Thoracic aorta (tissue), 2 donors: ENCODE measurements around the gene E2F4. TPM values are rescaled to one million over a fixed set of nuclear protein-coding genes. Genes with fewer than 3 reads are reported as not detected.
A peak's percentile ranks its signal among the peaks of the same experiment; 100 is the strongest.

Experiments
- ATAC-seq: fragments of 150-250 bp; one replicate; pipeline ENCODE4 v1.8.0; 2017; ENCODE audit warnings: low read depth; ENCODE audit not compliant: insufficient number of reproducible peaks, low FRiP score
- DNase-seq: peaks from one replicate; pipeline ENCODE4 v3.0.0-alpha.2; 2020; ENCODE audit warnings: low spot score
- H3K27ac ChIP-seq, 2 donors: fragments of 200-600 bp; sonication (generic); 1 replicate in 1 of 2; 2 replicates in 1 of 2; pipeline ENCODE4 v1.5.1; 2016; ENCODE audit warnings: mild to moderate bottlenecking in 2 of 2, moderate library complexity in 2 of 2
- H3K27me3 ChIP-seq: fragments of 200-600 bp; sonication (generic); replicated peaks from 2 replicates; pipeline ENCODE4 v1.6.0; 2016; ENCODE audit warnings: mild to moderate bottlenecking; ENCODE audit not compliant: insufficient read depth
- H3K36me3 ChIP-seq: fragments of 200-600 bp; sonication (generic); one replicate; pipeline ENCODE4 v1.5.1; 2016
- H3K4me1 ChIP-seq, 2 donors: fragments of 200-600 bp; sonication (generic); 1 replicate in 1 of 2; 2 replicates in 1 of 2; pipeline versions ENCODE4 v1.5.1 to v1.6.0; 2016; ENCODE audit warnings: low read depth in 2 of 2, mild to moderate bottlenecking in 1 of 2; ENCODE audit not compliant: control insufficient read depth in 1 of 2
- H3K4me3 ChIP-seq: fragments of 200-600 bp; sonication (generic); 2 replicates; pipeline ENCODE4 v1.5.1; 2016; ENCODE audit warnings: mild to moderate bottlenecking
- H3K9me3 ChIP-seq: fragments of 200-600 bp; sonication (generic); 2 replicates; pipeline ENCODE4 v1.5.1; 2016
- total RNA-seq, 2 donors: library from RNA; depleted of rRNA; stranded (reverse); fragments of >200 nt; gene quantifications; one replicate each; pipeline versions ENCODE4 v1.1.0 to v1.2.3, GENCODE V29; 2016
- TF ChIP-seq, protein P1 (sequence below): fragments of 200-600 bp; sonication (generic); IDR thresholded peaks from one replicate; pipeline ENCODE4 v1.5.1; 2019; ENCODE audit warnings: antibody characterized with exemption

E2F4 gene
- total RNA-seq, 2 donors from 2014 or later: 96.4 to 120 TPM

DNA sequence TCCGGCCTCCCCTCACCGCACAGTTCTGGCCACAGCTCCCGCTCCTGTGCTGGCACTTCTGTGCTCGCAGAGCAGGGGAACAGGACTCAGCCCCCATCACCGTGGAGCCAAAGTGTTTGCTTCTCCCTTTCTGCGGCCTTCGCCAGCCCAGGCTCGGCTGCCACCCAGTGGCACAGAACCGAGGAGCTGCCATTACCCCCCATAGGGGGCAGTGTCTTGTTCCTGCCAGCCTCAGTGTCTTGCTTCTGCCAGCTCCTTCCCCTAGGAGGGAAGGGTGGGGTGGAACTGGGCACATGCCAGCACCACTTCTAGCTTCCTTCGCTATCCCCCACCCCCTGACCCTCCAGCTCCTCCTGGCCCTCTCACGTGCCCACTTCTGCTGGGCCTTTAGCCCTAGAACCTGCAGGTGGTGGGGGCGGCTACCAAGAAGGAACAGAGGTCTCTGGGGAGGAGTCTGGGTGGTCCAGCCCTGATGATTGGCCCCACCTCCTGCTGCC is 6.3 kb downstream of the E2F4 start:
- Histone ChIP-seq H3K36me3 (peaks cover 47% of the 10 kb centered on the region), H3K9me3 (no peaks in the 10 kb centered on the region), H3K4me1 (peaks cover 6 to 22% of the 10 kb centered on the region in 2 donors), H3K27ac (no peak overlapping the region), H3K27me3 (no peaks in the 10 kb centered on the region), H3K4me3 (no peak overlapping the region)
- no peak for DNase-seq
- ATAC-seq: no peak
- TF ChIP-seq, protein P1, sequence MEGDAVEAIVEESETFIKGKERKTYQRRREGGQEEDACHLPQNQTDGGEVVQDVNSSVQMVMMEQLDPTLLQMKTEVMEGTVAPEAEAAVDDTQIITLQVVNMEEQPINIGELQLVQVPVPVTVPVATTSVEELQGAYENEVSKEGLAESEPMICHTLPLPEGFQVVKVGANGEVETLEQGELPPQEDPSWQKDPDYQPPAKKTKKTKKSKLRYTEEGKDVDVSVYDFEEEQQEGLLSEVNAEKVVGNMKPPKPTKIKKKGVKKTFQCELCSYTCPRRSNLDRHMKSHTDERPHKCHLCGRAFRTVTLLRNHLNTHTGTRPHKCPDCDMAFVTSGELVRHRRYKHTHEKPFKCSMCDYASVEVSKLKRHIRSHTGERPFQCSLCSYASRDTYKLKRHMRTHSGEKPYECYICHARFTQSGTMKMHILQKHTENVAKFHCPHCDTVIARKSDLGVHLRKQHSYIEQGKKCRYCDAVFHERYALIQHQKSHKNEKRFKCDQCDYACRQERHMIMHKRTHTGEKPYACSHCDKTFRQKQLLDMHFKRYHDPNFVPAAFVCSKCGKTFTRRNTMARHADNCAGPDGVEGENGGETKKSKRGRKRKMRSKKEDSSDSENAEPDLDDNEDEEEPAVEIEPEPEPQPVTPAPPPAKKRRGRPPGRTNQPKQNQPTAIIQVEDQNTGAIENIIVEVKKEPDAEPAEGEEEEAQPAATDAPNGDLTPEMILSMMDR: peak; percentile 43

DNA sequence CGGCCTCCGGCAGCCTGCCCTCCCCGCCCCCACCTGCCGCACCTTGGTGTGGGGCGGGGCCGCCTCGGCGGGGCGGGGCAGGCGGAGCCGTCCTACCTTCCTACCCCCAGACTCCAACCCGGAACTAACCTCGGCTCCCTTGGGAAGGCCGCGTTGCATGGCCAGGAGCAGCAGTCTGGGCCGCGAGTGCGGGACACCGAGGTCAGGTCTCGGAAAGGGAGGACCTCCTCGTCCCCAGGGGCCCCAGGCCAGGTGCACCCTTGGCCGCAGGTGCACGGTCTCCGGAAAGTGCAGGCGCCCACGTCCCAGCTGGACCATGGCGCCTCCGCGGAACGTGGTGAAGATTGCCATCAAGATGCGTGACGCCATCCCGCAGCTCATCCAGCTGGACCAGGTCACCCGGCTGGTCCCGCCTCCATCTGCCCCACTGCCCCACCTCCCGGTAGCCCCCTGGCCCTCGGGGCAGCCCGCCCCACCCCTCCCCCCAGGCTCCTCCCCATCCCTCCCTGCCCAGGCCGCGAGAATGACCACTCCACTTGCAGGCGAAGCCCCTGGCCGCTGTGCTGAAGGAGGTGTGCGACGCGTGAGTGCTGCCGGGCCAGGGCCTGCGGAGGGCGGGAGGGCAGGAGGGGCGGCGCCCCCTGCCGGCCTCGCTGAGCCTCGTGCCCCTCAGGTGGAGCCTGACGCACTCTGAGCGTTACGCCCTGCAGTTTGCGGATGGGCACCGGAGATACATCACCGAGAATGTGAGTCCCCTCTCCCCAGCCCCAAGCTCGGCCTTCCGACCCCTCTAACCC is 7.3 kb downstream of the E2F4 start, which contains the start of gene ELMO3:
TSS of gene ELMO3 (plus strand) at position 121 of the 797 bp plus-strand sequence. CDS start at position 317, 196 bp downstream.
- no peak for DNase-seq
- ATAC-seq: no peak
- H3K9me3 ChIP-seq: no peaks in the 10 kb centered on the region
- peaks cover 50% of the 10 kb centered on the region for H3K36me3 ChIP-seq
- H3K27ac ChIP-seq: no peak within 1 kb of the TSS
- no peaks in the 10 kb centered on the region for H3K27me3 ChIP-seq
- peaks cover 0 to 12% of the 10 kb centered on the region in 2 donors for H3K4me1 ChIP-seq
- TF ChIP-seq, protein P1: no peak
- H3K4me3 ChIP-seq: no peak within 1 kb of the TSS

DNA sequence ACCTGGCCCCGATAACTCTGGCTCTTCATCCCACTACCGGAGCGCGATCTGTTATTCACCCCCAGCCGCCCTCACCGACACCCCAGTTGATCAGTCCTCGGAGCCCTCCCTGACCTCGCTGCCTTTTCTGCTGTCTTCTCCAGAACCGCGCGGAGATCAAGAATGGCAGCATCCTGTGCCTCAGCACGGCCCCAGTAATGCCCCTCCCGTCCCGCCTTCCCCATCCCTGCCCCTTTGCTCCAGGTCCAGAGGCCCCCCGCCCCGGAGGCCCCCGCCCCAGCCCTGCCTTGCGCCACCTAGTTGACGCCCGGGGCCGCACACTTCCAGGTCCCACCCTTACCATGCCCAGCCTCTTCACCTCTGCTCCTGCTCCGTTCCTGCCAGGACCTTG is 7.8 kb downstream of the E2F4 start:
- Histone ChIP-seq H3K4me3 (no peak overlapping the region), H3K36me3 (peaks cover 46% of the 10 kb centered on the region), H3K27me3 (no peaks in the 10 kb centered on the region), H3K4me1 (peaks cover 0 to 10% of the 10 kb centered on the region in 2 donors), H3K27ac (no peak overlapping the region), H3K9me3 (no peaks in the 10 kb centered on the region)
- ATAC-seq (no peak), DNase-seq (no peak)
- TF ChIP-seq, protein P1: no peak

DNA sequence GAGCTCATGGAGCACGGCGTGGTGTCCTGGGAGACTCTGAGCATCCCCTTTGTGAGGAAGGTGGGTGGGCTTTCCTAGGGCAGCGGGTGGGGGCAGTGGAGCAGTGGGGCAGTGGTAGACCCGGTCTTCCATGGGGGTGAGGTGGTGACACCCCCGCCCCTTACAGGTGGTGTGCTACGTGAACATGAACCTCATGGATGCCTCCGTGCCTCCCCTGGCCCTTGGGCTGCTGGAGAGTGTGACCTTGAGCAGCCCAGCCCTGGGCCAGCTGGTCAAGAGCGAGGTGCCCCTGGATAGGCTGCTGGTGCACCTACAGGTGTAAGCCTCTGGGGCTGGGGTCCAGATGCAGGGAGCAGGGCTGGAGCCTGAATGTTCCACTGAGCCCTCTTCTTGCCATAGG is 8.5 kb downstream of the E2F4 start:
- H3K36me3 ChIP-seq: peaks cover 39% of the 10 kb centered on the region
- H3K27ac ChIP-seq: no peak overlapping the region
- DNase-seq (no peak), ATAC-seq (no peak)
- H3K27me3 ChIP-seq: no peaks in the 10 kb centered on the region
- peaks cover 0 to 10% of the 10 kb centered on the region in 2 donors for H3K4me1 ChIP-seq
- TF ChIP-seq, protein P1: no peak
- H3K9me3 ChIP-seq: no peaks in the 10 kb centered on the region
- H3K4me3 ChIP-seq: no peak overlapping the region

DNA sequence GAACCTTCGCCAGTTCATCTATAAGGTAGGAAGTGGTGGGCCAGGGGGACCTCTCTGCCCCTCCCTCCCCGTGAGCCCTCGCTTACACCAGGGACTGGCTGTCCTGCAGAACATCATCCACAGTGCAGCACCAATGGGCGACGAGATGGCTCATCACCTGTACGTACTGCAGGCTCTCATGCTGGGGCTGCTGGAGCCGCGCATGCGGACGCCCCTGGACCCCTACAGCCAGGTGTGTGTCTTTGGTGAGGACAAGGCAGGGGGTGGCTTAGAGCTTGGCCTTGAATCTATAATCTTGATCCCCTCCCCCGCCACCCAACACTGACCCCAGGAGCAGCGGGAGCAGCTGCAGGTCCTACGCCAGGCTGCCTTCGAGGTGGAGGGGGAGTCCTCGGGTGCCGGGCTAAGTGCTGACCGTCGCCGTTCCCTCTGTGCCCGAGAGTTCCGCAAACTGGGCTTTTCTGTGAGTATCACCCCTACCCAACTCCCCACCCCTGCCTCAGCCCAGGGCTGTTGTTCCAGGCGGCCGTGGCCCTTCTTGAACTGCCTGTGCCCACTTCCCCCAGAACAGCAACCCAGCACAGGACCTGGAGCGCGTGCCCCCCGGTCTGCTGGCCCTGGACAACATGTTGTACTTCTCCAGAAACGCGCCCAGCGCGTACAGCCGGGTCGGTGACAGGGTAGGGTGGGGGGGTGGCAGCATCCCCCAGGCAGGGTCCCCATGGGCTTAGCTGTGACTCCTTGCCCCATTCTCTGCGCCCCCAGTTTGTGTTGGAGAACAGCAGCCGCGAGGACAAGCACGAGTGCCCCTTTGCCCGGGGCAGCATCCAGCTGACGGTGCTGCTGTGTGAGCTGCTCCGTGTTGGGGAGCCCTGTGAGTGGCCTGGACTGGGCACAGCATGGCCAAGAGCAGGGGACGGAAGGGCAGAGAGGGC is 9.7 kb downstream of the E2F4 start:
- peaks cover 27% of the 10 kb centered on the region for H3K36me3 ChIP-seq
- no peak overlapping the region for H3K4me3 ChIP-seq
- H3K27me3 ChIP-seq: no peaks in the 10 kb centered on the region
- ATAC-seq (no peak), DNase-seq (no peak)
- H3K27ac ChIP-seq: no peak overlapping the region
- TF ChIP-seq, protein P1: no peak
- peaks cover 0 to 10% of the 10 kb centered on the region in 2 donors for H3K4me1 ChIP-seq
- no peaks in the 10 kb centered on the region for H3K9me3 ChIP-seq
